NCI-H345 treated with DMSO at 0.1 percent for 48 hours (cell line): ENCODE measurements around the gene CPSF4.

Experiments used
- DNase-seq: peaks from one replicate; lab custom pipeline; 2025; ENCODE audit not compliant: unreplicated experiment; lab: John Stamatoyannopoulos, UW

CPSF4 gene

GRCh38 chr7:99438573-99439480, at the start of gene CPSF4, which contains the start of gene PTCD1:
TSS of gene CPSF4 (plus strand) at chr7:99438943. CDS start at chr7:99439083, 140 bp downstream.
TSS of gene PTCD1 (minus strand) at chr7:99438798. CDS start at chr7:99435242, 3,556 bp downstream.
- peak; percentile 82 for DNase-seq

GRCh38 chr7:99389772-99390171, 49.0 kb upstream of the CPSF4 start:
- no peak for DNase-seq

GRCh38 chr7:99390941-99391602, 47.7 kb upstream of the CPSF4 start:
- no peak for DNase-seq

DNA sequence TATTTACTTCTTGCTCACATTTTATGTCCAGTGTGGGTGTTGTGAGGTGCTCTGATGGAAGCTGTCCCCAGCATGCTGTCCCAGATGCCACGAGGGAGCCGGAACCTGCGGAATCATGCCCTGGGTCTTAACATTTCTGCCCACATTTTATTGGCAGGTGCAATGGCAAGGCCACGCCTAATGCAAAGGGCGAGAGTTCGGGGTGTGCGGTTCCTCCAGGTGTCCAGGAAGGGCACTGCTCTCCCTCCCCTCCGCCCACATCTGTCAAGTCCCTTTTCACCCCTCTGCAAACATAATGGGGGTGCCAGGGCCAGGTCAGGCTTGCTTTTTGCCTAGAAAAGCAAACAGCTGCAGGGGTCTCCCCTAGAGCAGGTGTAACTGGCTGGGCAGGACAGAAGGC, 46.7 kb upstream of the CPSF4 start:
- DNase-seq, result no peak

DNA sequence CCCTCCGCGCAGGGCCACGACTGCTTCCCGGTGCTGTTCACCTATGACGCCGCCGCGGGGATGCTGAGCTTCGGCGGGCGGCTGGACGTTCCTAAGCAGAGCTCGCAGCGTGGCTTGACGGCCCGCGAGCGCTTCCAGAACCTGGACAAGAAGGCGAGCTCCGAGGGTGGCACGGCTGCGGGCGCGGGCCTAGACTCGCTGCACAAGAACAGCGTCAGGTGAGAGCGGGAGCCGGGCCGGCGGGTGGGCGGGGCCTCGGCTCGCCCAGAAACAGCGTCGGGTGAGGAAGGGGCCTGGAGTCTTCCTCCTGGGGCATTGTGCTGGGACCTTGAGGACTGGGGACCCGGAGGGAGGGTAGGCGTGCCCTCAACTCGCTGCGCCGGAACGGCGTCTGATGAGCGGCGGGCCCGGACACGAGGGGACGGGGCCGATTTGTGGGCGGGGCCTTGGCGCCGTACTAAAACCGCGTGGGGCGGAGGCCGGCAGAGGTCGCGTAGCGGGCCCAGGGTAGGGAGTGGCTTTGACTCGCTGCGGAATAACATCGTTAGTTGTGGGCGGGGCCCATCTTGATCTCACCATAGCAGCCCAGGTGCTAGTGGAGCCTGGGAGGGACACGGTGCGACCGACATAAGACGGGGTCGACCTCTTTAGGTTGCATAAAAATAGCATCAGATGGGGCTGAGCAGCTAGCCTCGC, 45.9 kb upstream of the CPSF4 start:
- peak; percentile 30 for DNase-seq

- no peak for DNase-seq
Observed at GRCh38 chr7:99393355-99394187, 45.2 kb upstream of the CPSF4 start.

DNA sequence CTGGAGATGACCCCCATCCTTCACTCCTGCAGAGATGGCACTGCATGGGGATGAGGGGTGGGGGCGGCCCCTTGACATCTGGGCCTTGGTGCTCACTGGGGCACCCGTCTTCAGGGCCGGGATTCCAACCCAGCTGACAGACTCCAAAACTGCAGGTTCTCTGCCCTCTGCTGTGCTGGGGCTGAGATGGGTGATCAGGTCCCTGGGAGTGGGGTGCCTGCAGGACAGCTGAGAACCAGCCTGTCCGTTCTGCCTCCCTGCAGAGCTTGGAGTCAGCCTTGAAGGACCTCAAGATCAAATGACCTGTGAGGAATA, 44.6 kb upstream of the CPSF4 start:
- no peak for DNase-seq

DNA sequence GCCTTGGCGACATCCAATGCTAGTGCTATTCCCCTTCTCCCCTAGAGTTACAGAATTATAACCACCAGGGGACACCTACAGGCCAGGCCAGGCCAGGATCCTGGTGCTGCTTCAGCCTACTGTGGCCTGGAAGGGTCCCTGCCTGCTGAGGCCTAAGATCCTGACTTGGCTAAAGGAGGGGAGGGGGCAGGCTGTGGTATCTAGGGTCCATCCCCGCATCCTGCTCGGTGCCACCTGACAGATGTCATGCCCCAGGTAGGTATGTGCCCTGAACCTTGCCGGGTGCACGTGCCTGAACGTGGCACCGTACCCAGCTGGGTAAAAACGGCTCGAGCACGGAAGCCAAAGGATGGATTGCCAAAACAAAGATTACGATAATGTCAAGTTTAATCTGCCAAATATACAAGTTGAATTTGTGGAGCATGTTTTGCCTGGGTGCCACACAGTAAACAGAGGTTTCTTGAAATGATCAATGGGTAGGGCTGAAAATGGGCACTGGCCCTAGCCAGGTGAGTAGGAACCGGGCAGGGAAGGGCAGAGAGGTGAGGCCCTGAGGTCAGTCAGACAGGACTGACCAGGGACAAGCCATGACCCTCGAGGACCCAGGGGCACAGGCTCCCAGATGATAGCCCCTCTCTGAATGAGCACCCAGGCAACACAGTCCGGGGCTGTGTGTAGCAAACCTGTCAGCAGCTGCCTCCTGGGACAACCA, 43.0 kb upstream of the CPSF4 start:
- DNase-seq, result no peak

DNA sequence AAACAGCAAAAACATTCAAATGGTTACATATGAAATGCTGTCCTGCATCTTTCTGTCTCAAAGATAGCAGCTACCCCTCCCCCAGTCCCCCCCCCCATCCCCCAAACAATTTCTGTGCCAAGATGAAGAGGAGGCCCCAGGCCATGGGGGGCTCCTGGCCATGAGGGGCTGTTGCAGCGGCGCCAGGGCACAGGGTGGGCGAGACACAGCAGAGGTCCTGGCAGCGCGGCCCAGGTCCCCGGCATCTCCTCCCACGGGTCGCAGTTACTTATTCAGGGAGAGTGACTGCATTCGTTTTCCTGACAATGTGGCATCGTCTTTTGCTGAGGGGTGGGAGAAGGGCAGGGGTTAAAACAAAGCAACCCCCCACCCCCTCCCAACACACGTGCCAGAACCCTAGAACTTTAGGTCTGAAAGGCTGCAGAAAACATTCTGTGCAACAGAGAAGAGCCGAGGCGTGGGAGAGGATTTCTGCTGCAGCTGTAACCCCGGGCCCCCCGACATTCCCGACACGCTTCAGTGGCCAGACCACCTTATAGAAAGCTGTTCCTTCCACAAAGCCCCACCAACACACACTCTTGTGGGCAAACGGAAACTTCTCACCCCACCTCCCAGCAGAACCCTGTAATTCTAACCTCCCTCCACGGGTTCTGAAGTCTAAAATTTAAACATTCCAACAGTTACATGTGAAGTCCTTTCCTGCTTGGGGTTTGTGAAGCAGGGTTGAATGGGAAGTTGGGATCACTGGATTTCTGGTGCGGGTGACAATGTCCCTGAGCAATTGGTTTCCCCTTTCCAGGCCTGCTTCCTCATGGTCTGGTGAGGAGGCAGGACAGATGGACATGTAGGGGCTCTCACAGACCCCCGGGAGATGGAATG, 42.1 kb upstream of the CPSF4 start:
- DNase-seq, result no peak

- no peak for DNase-seq
Observed at GRCh38 chr7:99397297-99397983, 41.3 kb upstream of the CPSF4 start.

- no peak for DNase-seq
Observed at GRCh38 chr7:99398891-99399445, 39.8 kb upstream of the CPSF4 start.

DNA sequence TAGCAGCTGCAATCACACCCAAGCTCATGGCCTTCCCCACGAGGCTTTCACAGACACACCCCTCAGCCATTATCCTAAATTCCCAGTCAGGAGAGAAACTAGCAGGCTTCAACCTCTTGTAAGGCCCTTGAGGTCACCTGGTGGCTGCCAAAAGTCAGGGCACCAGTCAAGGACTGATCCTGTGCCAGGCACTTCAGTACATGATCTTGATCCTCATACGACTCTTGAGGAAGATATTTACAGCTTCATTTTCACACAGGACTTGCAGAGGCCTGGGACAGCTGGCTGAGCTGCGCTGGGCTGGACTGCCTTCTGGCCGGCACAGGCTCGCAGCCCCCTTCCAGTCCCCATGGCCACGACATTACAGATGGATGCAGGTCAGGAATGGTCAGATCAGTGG, 39.1 kb upstream of the CPSF4 start:
- DNase-seq, result no peak

GRCh38 chr7:99402854-99403253, 35.9 kb upstream of the CPSF4 start:
- DNase-seq, result no peak

- no peak for DNase-seq
Observed at GRCh38 chr7:99403764-99404163, 35.0 kb upstream of the CPSF4 start.

GRCh38 chr7:99404235-99404976, 34.3 kb upstream of the CPSF4 start:
- no peak for DNase-seq

- no peak for DNase-seq
Observed at GRCh38 chr7:99404977-99405320, 33.8 kb upstream of the CPSF4 start.

- DNase-seq, result no peak
Observed at GRCh38 chr7:99406557-99406956, 32.2 kb upstream of the CPSF4 start.

DNA sequence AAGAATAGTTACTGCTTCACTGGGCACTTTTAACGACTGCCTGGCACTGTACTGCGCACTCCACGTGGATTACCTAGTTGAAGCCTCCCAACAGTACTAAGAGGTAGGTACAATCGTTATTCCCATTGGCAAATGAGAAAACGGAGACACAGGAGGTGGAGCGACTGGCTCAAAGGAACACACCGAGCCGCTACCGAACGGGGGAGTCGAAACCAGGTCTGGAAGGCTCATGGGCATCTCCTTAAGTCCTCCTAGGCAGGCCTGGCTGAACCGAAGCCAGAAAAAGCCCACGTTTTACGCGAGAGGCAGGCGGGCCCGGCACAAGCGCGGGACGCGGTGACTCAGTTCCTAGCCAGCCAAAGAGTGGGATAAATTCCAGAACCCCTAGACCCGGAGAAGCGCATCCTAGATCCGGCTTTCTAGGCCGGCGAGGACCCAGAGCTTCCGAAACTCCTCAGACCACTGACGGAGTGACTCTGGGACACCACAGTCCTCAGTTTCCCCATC, 30.8 kb upstream of the CPSF4 start:
- no peak for DNase-seq
